Fibroblast of lung (primary cell): ENCODE results near the gene CIITA. TPM values are rescaled to one million over a fixed set of nuclear protein-coding genes. Genes with fewer than 3 reads are reported as not detected.
A peak's percentile ranks its signal among the peaks of the same experiment; 100 is the strongest.
"Not testable (repeated sequence)": the region's sequence is repeated elsewhere in the genome, so short reads cannot be mapped to it uniquely, and the experiment has no call there.

Source experiments
- DNase-seq, 2 donors: peaks; one replicate each; pipeline versions ENCODE4 v3.0.0 to v3.0.0-alpha.2; 2010; ENCODE audit warnings: low read depth in 2 of 2
- H2AFZ ChIP-seq: 2 replicates; pipeline ENCODE4 v1.5.1; 2012; ENCODE audit warnings: low read length, control low read depth, inconsistent platforms
- H3K27ac ChIP-seq: 2 replicates; pipeline ENCODE4 v1.5.1; 2011; ENCODE audit warnings: low read length, control low read depth; ENCODE audit not compliant: insufficient read depth
- H3K27me3 ChIP-seq: 2 replicates; pipeline ENCODE4 v1.5.1; 2011; ENCODE audit warnings: mild to moderate bottlenecking, low read length; ENCODE audit not compliant: control insufficient read depth, insufficient read depth
- H3K36me3 ChIP-seq: 2 replicates; pipeline ENCODE4 v1.5.1; 2011; ENCODE audit warnings: low read length; ENCODE audit not compliant: control insufficient read depth, insufficient read depth
- H3K4me1 ChIP-seq: 2 replicates; pipeline ENCODE4 v1.5.1; 2011; ENCODE audit warnings: low read length; ENCODE audit not compliant: control insufficient read depth, insufficient read depth; ENCODE audit errors: extremely low read depth
- H3K4me2 ChIP-seq: 2 replicates; pipeline ENCODE4 v1.5.1; 2011; ENCODE audit warnings: low read length, control low read depth; ENCODE audit not compliant: insufficient read depth; ENCODE audit errors: extremely low read depth
- H3K4me3 ChIP-seq, 4 experiments: fragments of 200-600 bp in 1 of 4; sonication (generic) in 1 of 4; replicated peaks in 1 of 4; 2 replicates each; pipeline ENCODE4 v1.5.1; 2011 to 2016; ENCODE audit warnings: low read length in 4 of 4, low read depth in 3 of 4, mild to moderate bottlenecking in 3 of 4, control low read depth in 2 of 4, inconsistent platforms in 1 of 4, mixed read lengths in 1 of 4; ENCODE audit not compliant: insufficient read depth in 1 of 4; ENCODE audit errors: control extremely low read depth in 1 of 4
- H3K79me2 ChIP-seq: 2 replicates; pipeline ENCODE4 v1.5.1; 2012; ENCODE audit warnings: mild to moderate bottlenecking, low read length, inconsistent platforms; ENCODE audit not compliant: control insufficient read depth, insufficient read depth
- H3K9ac ChIP-seq: 2 replicates; pipeline ENCODE4 v1.5.1; 2011; ENCODE audit warnings: mild to moderate bottlenecking, low read length, control low read depth; ENCODE audit not compliant: insufficient read depth
- H3K9me3 ChIP-seq: 2 replicates; pipeline ENCODE4 v1.5.1; 2012; ENCODE audit warnings: low read depth, low read length; ENCODE audit not compliant: control insufficient read depth, insufficient read depth
- H4K20me1 ChIP-seq: 2 replicates; pipeline ENCODE4 v1.5.1; 2011; ENCODE audit warnings: low read length; ENCODE audit not compliant: control insufficient read depth, insufficient read depth; ENCODE audit errors: extremely low read depth
- CTCF ChIP-seq, 2 donors: IDR thresholded peaks in 1 of 2; conservative IDR thresholded peaks in 1 of 2; 1 replicate in 1 of 2; 2 replicates in 1 of 2; pipeline ENCODE4 v1.5.1; 2011 to 2012; ENCODE audit warnings: low read length in 2 of 2, control low read depth in 1 of 2, inconsistent platforms in 1 of 2, low read depth in 1 of 2, mild to moderate bottlenecking in 1 of 2
- EZH2 ChIP-seq: IDR thresholded peaks from 2 replicates; pipeline ENCODE4 v1.5.1; 2012; ENCODE audit warnings: low read length, control low read depth, mild to moderate bottlenecking; ENCODE audit errors: missing control alignments
- polyA minus RNA-seq: library from RNA; depleted of rRNA, polyadenylated mRNA; stranded (reverse); fragments of >200 nt; gene quantifications from 2 replicates; pipeline ENCODE4 v1.2.3, GENCODE V29; 2011; ENCODE audit warnings: low replicate concordance
- polyA plus RNA-seq, 2 donors: library from polyadenylated mRNA; depleted of rRNA in 1 of 2; stranded (reverse) in 1 of 2; unstranded in 1 of 2; fragments of >200 nt; gene quantifications; 2 replicates each; pipeline ENCODE4 v1.2.1, GENCODE V29; 2011 to 2012; ENCODE audit warnings: missing spikeins in 1 of 2
- total RNA-seq: library from RNA; depleted of rRNA; stranded (reverse); fragments of >200 nt; gene quantifications from 2 replicates; pipeline ENCODE4 v1.2.1, GENCODE V29; 2014

Gene CIITA
- total RNA-seq (0.51 and 0.66 TPM in 2 replicates), polyA plus RNA-seq (0.27 and 0.40 TPM in 2 replicates), polyA minus RNA-seq (0.59 and 0.98 TPM in 2 replicates)
- 0.39 and 0.57 TPM in 2 replicates for polyA plus RNA-seq (2012)

GRCh38 chr16:10876799-10877341 lies at the start of gene CIITA:
TSS of gene CIITA (plus strand) at chr16:10877202. CDS start at chr16:10877331, 129 bp downstream.
- no peak for TF ChIP-seq CTCF (conservative IDR thresholded peaks at IDR 0.05 in 1 of 2, IDR thresholded peaks at IDR 0.05 in 1 of 2; ENCODE audit: low read depth in 1 of 2, low read length in 2 of 2)
- TF ChIP-seq EZH2, result no peak
- no peaks in the 10 kb centered on the region for H3K9me3 ChIP-seq
- no peak within 1 kb of the TSS for H3K4me3 ChIP-seq
- DNase-seq, result peak; percentile 65 to 90
- H3K79me2 ChIP-seq, result no peaks in the 10 kb centered on the region
- no peak within 1 kb of the TSS for H2AFZ ChIP-seq
- peaks cover 9% of the 10 kb centered on the region for H3K4me1 ChIP-seq
- H4K20me1 ChIP-seq, result no peaks in the 10 kb centered on the region
- H3K36me3 ChIP-seq, result no peaks in the 10 kb centered on the region
- no peak within 1 kb of the TSS for H3K9ac ChIP-seq
- H3K27ac ChIP-seq, result no peak within 1 kb of the TSS
- H3K4me2 ChIP-seq, result no peak within 1 kb of the TSS
- no peaks in the 10 kb centered on the region for H3K27me3 ChIP-seq

- peak overlapping the region; percentile 45 for H2AFZ ChIP-seq
- H3K27me3 ChIP-seq, result peaks cover 5% of the 10 kb centered on the region
- peak overlapping the region; percentile 16 for H3K9ac ChIP-seq
- peak overlapping the region; percentile 51 for H3K4me2 ChIP-seq
- H3K27ac ChIP-seq, result peak overlapping the region; percentile 48
- H3K9me3 ChIP-seq, result no peaks in the 10 kb centered on the region
- H4K20me1 ChIP-seq, result no peaks in the 10 kb centered on the region
- peaks cover 18% of the 10 kb centered on the region for H3K4me1 ChIP-seq
- H3K79me2 ChIP-seq, result no peaks in the 10 kb centered on the region
- DNase-seq, result peak; percentile 91 to 94
- H3K36me3 ChIP-seq, result no peaks in the 10 kb centered on the region
- H3K4me3 ChIP-seq, result peak overlapping the region in 1 of 4 experiments; percentile 25
- no peak for TF ChIP-seq CTCF (conservative IDR thresholded peaks at IDR 0.05 in 1 of 2, IDR thresholded peaks at IDR 0.05 in 1 of 2; ENCODE audit: low read depth in 1 of 2, low read length in 2 of 2)
Observed at GRCh38 chr16:10827691-10828341, 49.2 kb upstream of the CIITA start.

GRCh38 chr16:10828851-10829366 lies 48.1 kb upstream of the CIITA start:
- Histone ChIP-seq H3K27ac (peak overlapping the region; percentile 48), H3K4me3 (peak overlapping the region; percentile 2 to 25 (median 19)), H3K27me3 (peaks cover 7% of the 10 kb centered on the region), H3K4me1 (peaks cover 18% of the 10 kb centered on the region), H3K9ac (peak overlapping the region; percentile 23), H3K79me2 (no peaks in the 10 kb centered on the region), H2AFZ (peak overlapping the region; percentile 29), H4K20me1 (no peaks in the 10 kb centered on the region), H3K4me2 (peak overlapping the region; percentile 34), H3K36me3 (no peaks in the 10 kb centered on the region), H3K9me3 (no peaks in the 10 kb centered on the region)
- no peak for TF ChIP-seq CTCF (conservative IDR thresholded peaks at IDR 0.05 in 1 of 2, IDR thresholded peaks at IDR 0.05 in 1 of 2; ENCODE audit: low read depth in 1 of 2, low read length in 2 of 2)
- TF ChIP-seq EZH2, result no peak
- DNase-seq, result peak; percentile 86

GRCh38 chr16:10829390-10830098 lies 47.5 kb upstream of the CIITA start:
- H3K36me3 ChIP-seq, H2AFZ ChIP-seq, DNase-seq, H3K4me3 ChIP-seq, H3K9ac ChIP-seq, H3K79me2 ChIP-seq, H3K27me3 ChIP-seq, H4K20me1 ChIP-seq, H3K9me3 ChIP-seq: not testable (repeated sequence)
- peaks cover 18% of the 10 kb centered on the region for H3K4me1 ChIP-seq
- H3K27ac ChIP-seq, result peak overlapping the region; percentile 48
- H3K4me2 ChIP-seq, result peak overlapping the region; percentile 34
